Measurements from ENCODE around the gene SHANK1. TPM values are rescaled to one million over a fixed set of nuclear protein-coding genes. Genes with fewer than 3 reads are reported as not detected.

The SHANK1 gene
- total and polyA plus RNA-seq, 2 of the 4 experiments (the other 2 are of a cell fraction): 6.1 to 6.7 TPM

DNA sequence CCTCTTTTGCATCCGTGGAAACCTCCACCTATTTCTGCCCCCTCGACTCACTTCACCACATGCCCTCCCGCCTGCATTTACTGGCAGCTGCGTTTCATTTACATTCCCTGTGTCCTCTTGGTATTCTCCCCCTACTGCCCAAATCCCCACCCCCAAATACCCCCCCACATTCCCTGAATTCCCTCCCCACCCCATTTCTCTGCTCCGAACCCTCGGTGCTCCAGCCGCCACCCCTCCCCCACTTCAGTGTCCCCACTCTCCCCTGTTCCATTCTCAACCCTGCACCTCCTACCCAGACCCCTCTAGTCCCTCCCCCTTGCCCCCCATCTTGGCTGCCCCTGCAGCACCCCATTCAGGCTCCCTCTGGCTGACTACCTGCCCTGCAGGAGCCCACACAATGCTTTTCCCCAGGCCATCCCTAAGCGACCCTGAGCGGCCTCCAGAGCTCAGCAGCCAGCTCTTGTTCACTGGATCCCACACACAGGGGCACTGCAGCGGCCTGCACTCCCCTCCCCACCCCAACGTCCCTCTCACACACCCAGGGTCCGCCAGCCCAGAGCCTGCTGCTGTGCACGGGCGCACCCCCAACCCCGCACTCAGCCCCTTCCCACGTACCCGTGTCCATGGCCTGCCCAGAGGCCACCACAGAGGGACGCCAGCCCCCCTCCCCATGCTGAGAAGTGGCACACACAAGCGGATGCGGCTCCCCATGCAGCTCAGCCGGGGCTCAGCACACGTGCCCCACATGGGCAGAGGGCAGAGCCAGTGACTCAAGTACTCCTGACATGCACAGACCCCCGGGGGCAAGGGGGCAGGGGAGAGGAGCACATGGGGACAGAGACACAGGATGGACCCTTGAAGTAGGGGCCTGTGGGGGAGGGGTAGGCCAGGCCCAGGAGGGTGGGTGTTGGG is 26.3 kb downstream of the SHANK1 start:
- H3K79me1 ChIP-seq (ENCODE audit: low read depth in 1 of 2, low read length in 2 of 2): no peaks in the 10 kb centered on the region
- in situ Hi-C loops (cut with MboI; ENCODE audit: low sequenced_read_pairs) (no loop called here), intact Hi-C loops (cut with micrococcal nuclease) (no loop called here), dilution Hi-C loops (cut with HindIII; ENCODE audit: low sequenced_read_pairs, unreplicated experiment) (no loop called here)
- no peak overlapping the region for H2BK15ac ChIP-seq (ENCODE audit: low read depth, low read length)
- no peak overlapping the region for H2AK9ac ChIP-seq (replicated peaks; ENCODE audit: low read depth, low read length, poor library complexity)
- H2BK120ac ChIP-seq (ENCODE audit: low read depth, low read length): no peak overlapping the region
- no peak overlapping the region for H4K8ac ChIP-seq (ENCODE audit: low read depth in 2 of 2, low read length in 2 of 2)
- no peak overlapping the region for H3K9ac ChIP-seq (ENCODE audit: low read depth, low read length)
- H3K36me3 ChIP-seq (ENCODE audit: control insufficient read depth, insufficient read depth, low read length): no peaks in the 10 kb centered on the region
- peaks cover 3% of the 10 kb centered on the region; the same call in 1 of the 2 replicates for H3K9me1 ChIP-seq (ENCODE audit: insufficient read depth, low read length)
- no TSS peak for BruUV-seq (replicated peaks)
- H2BK5ac ChIP-seq (ENCODE audit: low read depth, low read length, poor library complexity, severe bottlenecking): no peak overlapping the region
- no peak overlapping the region for H2AK5ac ChIP-seq (ENCODE audit: low read depth, low read length)
- H3K4me1 ChIP-seq (ENCODE audit: control insufficient read depth, insufficient read depth, low read length): no peaks in the 10 kb centered on the region; the same call in 1 of the 2 replicates
- no peak overlapping the region for H3K4me3 ChIP-seq (ENCODE audit: insufficient read depth, low read depth, low read length)
- no peak overlapping the region for H3K18ac ChIP-seq (ENCODE audit: low read depth, low read length)
- H3K23ac ChIP-seq (ENCODE audit: low read depth, low read length): no peak overlapping the region
- H2BK20ac ChIP-seq (ENCODE audit: low read depth, low read length): no peak overlapping the region
- no peak overlapping the region for H3K14ac ChIP-seq (replicated peaks; ENCODE audit: low read depth, low read length)
- no peak overlapping the region for H3K4ac ChIP-seq (ENCODE audit: low read depth, low read length)
- no peak overlapping the region for H3K27ac ChIP-seq (ENCODE audit: insufficient read depth, low read length)
- no peak overlapping the region for H2AFZ ChIP-seq (replicated peaks; ENCODE audit: low read length, poor library complexity)
- no peak overlapping the region for H3K56ac ChIP-seq (ENCODE audit: extremely low read depth, insufficient read depth, low read length)
- WGBS, 2 experiments (ENCODE audit: extremely low coverage in 2 of 2, insufficient read length in 1 of 2): 0% methylated on average over 3 of the region's 23 CpGs; no CpG with 5 or more reads in 1 of the 2 experiments
- no peak overlapping the region for H3K4me2 ChIP-seq (ENCODE audit: low read depth, low read length)
- no peak for TF ChIP-seq FOS (IDR thresholded peaks at IDR 0.05; ENCODE audit: low read depth, low read length)
- no peak for TF ChIP-seq MXI1 (IDR thresholded peaks at IDR 0.05; ENCODE audit: borderline replicate concordance, low read depth, low read length)
- no peak for TF ChIP-seq MAFK (IDR thresholded peaks at IDR 0.05; ENCODE audit: low read depth, low read length)
- no peak for TF ChIP-seq MAZ (IDR thresholded peaks at IDR 0.05; ENCODE audit: borderline replicate concordance, low read depth, low read length)
- TF ChIP-seq RFX5 (IDR thresholded peaks at IDR 0.05; ENCODE audit: low read depth, low read length): no peak
- no peak for TF ChIP-seq SMC3 (IDR thresholded peaks at IDR 0.05; ENCODE audit: low read depth, low read length)
- TF ChIP-seq, protein P1, sequence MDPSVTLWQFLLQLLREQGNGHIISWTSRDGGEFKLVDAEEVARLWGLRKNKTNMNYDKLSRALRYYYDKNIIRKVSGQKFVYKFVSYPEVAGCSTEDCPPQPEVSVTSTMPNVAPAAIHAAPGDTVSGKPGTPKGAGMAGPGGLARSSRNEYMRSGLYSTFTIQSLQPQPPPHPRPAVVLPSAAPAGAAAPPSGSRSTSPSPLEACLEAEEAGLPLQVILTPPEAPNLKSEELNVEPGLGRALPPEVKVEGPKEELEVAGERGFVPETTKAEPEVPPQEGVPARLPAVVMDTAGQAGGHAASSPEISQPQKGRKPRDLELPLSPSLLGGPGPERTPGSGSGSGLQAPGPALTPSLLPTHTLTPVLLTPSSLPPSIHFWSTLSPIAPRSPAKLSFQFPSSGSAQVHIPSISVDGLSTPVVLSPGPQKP (IDR thresholded peaks at IDR 0.05; ENCODE audit: borderline replicate concordance, low read depth, low read length): no peak
- no peak for TF ChIP-seq RCOR1 (IDR thresholded peaks at IDR 0.05; ENCODE audit: insufficient replicate concordance, low read length)
- TF ChIP-seq POLR2A (IDR thresholded peaks at IDR 0.05; ENCODE audit: low read depth, low read length): no peak
- no peak for TF ChIP-seq RAD21 (IDR thresholded peaks at IDR 0.05; ENCODE audit: low read length)
- TF ChIP-seq, protein P2, sequence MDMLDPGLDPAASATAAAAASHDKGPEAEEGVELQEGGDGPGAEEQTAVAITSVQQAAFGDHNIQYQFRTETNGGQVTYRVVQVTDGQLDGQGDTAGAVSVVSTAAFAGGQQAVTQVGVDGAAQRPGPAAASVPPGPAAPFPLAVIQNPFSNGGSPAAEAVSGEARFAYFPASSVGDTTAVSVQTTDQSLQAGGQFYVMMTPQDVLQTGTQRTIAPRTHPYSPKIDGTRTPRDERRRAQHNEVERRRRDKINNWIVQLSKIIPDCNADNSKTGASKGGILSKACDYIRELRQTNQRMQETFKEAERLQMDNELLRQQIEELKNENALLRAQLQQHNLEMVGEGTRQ (IDR thresholded peaks at IDR 0.05; ENCODE audit: low read depth, low read length): no peak
- TF ChIP-seq CHD1 (IDR thresholded peaks at IDR 0.05; ENCODE audit: low read depth, low read length): no peak
- TF ChIP-seq, protein P3, sequence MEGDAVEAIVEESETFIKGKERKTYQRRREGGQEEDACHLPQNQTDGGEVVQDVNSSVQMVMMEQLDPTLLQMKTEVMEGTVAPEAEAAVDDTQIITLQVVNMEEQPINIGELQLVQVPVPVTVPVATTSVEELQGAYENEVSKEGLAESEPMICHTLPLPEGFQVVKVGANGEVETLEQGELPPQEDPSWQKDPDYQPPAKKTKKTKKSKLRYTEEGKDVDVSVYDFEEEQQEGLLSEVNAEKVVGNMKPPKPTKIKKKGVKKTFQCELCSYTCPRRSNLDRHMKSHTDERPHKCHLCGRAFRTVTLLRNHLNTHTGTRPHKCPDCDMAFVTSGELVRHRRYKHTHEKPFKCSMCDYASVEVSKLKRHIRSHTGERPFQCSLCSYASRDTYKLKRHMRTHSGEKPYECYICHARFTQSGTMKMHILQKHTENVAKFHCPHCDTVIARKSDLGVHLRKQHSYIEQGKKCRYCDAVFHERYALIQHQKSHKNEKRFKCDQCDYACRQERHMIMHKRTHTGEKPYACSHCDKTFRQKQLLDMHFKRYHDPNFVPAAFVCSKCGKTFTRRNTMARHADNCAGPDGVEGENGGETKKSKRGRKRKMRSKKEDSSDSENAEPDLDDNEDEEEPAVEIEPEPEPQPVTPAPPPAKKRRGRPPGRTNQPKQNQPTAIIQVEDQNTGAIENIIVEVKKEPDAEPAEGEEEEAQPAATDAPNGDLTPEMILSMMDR (conservative IDR thresholded peaks at IDR 0.05; ENCODE audit: low read depth, low read length): no peak
- CTCF ChIA-PET: no interaction called here
- H4K91ac ChIP-seq (ENCODE audit: insufficient read depth, low read depth, low read length): no peak overlapping the region
- POLR2A ChIA-PET (ENCODE audit: unreplicated experiment): interaction anchor here (0.6 kb wide), 1 partner anchor 71 kb away, joined by 5 read pairs; no protein-coding TSS in a partner anchor
- peaks cover 31% of the 10 kb centered on the region for H3K27me3 ChIP-seq (ENCODE audit: control insufficient read depth, insufficient read depth, low read length)
- no peak overlapping the region for H4K5ac ChIP-seq (ENCODE audit: low read depth, low read length)
- ATAC-seq (ENCODE audit: low read depth) (no peak), DNase-seq (no peak)
- H3K9me3 ChIP-seq (ENCODE audit: control insufficient read depth, insufficient read depth, low read length): no peaks in the 10 kb centered on the region
- no peaks in the 10 kb centered on the region; the same call in none of the 2 replicates for H4K20me1 ChIP-seq (ENCODE audit: insufficient read depth, low read length)
